Activated B cell treated with CpG ODN at 0.5 μM for 24 hours (primary cell): Measurements from ENCODE around the gene MLPH. TPM values are rescaled to one million over a fixed set of nuclear protein-coding genes. Genes with fewer than 3 reads are reported as not detected.

Source experiments
- ATAC-seq: fragments of 200-7000 bp; cut with Tn5 transposase; one replicate; pipeline ENCODE4 v1.10.0; 2021; ENCODE audit warnings: low read depth, mild to moderate bottlenecking, moderate library complexity
- CTCF ChIA-PET: fragments of 350-600 bp; sonication (Branson Sonifier 250); formaldehyde crosslinking; loops from one replicate; lab custom pipeline; 2021; ENCODE audit warnings: antibody characterized with exemption; lab: Charles Lee
- POLR2A ChIA-PET: fragments of 350-600 bp; sonication (Branson Sonifier 250); formaldehyde crosslinking; loops from one replicate; lab custom pipeline; 2021; ENCODE audit warnings: antibody characterized with exemption; lab: Charles Lee
- DNase-seq: peaks from one replicate; pipeline ENCODE4 v3.0.0; 2022
- H3K27ac Mint-ChIP-seq: one replicate; pipeline ENCODE4 v1.8.0; 2020; ENCODE audit warnings: mixed read lengths
- H3K27me3 Mint-ChIP-seq: one replicate; pipeline ENCODE4 v1.8.0; 2021; ENCODE audit warnings: mixed read lengths
- H3K36me3 Mint-ChIP-seq: one replicate; pipeline ENCODE4 v1.8.0; 2021; ENCODE audit warnings: low read depth, mixed read lengths
- H3K4me1 Mint-ChIP-seq: one replicate; pipeline ENCODE4 v1.8.0; 2021; ENCODE audit warnings: mixed read lengths
- H3K4me3 Mint-ChIP-seq: one replicate; pipeline ENCODE4 v1.8.0; 2020; ENCODE audit warnings: mild to moderate bottlenecking, mixed read lengths
- H3K9me3 Mint-ChIP-seq: one replicate; pipeline ENCODE4 v1.8.0; 2020; ENCODE audit warnings: mixed read lengths
- CTCF ChIP-seq: fragments of 200-600 bp; IDR thresholded peaks from one replicate; pipeline ENCODE4 v1.8.0; 2022; ENCODE audit warnings: antibody characterized with exemption, mild to moderate bottlenecking
- intact Hi-C: fragments of 100-400 bp; cut with micrococcal nuclease; formaldehyde crosslinking; loops from one replicate; pipeline ENCODE4 v1.15.1; 2024
- total RNA-seq: library from RNA; stranded (reverse); gene quantifications from 2 replicates; pipeline ENCODE4 v1.2.3, GENCODE V29; 2022

MLPH gene
- total RNA-seq, 1 donor from 2014 or later, result not detected

- Mint-ChIP-seq H3K9me3 (no peaks in the 10 kb centered on the region), H3K4me1 (no peaks in the 10 kb centered on the region), H3K27ac (no peak overlapping the region), H3K4me3 (no peak overlapping the region), H3K36me3 (no peaks in the 10 kb centered on the region), H3K27me3 (peaks cover 2% of the 10 kb centered on the region)
- ChIA-PET CTCF (interaction anchor here (1.0 to 3.2 kb wide), 2 partner anchors 56 to 158 kb away, joined by 3 to 16 read pairs; no protein-coding TSS in a partner anchor), POLR2A (no interaction called here)
- ATAC-seq (no peak), DNase-seq (no peak)
- intact Hi-C loops, result no loop called here
- no peak for TF ChIP-seq CTCF
Measured at GRCh38 chr2:237515621-237516275, 28.7 kb downstream of the MLPH start.

GRCh38 chr2:237517163-237517562 is 30.1 kb downstream of the MLPH start:
- ChIA-PET CTCF (interaction anchor here (3.2 kb wide), 1 partner anchor 54 kb away, joined by 16 read pairs; no protein-coding TSS in a partner anchor), POLR2A (no interaction called here)
- Mint-ChIP-seq H3K4me1 (no peaks in the 10 kb centered on the region), H3K9me3 (no peaks in the 10 kb centered on the region), H3K4me3 (no peak overlapping the region), H3K27ac (no peak overlapping the region), H3K27me3 (no peaks in the 10 kb centered on the region), H3K36me3 (no peaks in the 10 kb centered on the region)
- intact Hi-C loops, result no loop called here
- DNase-seq (no peak), ATAC-seq (no peak)
- no peak for TF ChIP-seq CTCF

GRCh38 chr2:237517990-237518389 is 30.9 kb downstream of the MLPH start:
- POLR2A ChIA-PET, result no interaction called here
- no peak for DNase-seq
- no peak for TF ChIP-seq CTCF
- no peaks in the 10 kb centered on the region for H3K36me3 Mint-ChIP-seq
- no peaks in the 10 kb centered on the region for H3K4me1 Mint-ChIP-seq
- no peak overlapping the region for H3K4me3 Mint-ChIP-seq
- CTCF ChIA-PET, result no interaction called here
- H3K27ac Mint-ChIP-seq, result no peak overlapping the region
- H3K9me3 Mint-ChIP-seq, result no peaks in the 10 kb centered on the region
- intact Hi-C loops, result no loop called here
- H3K27me3 Mint-ChIP-seq, result no peaks in the 10 kb centered on the region
- no peak for ATAC-seq

- no peak overlapping the region for H3K27ac Mint-ChIP-seq
- ChIA-PET CTCF (interaction anchor here (0.9 kb wide), 1 partner anchor 52 kb away, joined by 3 read pairs; no protein-coding TSS in a partner anchor), POLR2A (no interaction called here)
- intact Hi-C loops, result no loop called here
- DNase-seq (no peak), ATAC-seq (no peak)
- H3K4me1 Mint-ChIP-seq, result no peaks in the 10 kb centered on the region
- no peak overlapping the region for H3K4me3 Mint-ChIP-seq
- H3K27me3 Mint-ChIP-seq, result no peaks in the 10 kb centered on the region
- no peak for TF ChIP-seq CTCF
- no peaks in the 10 kb centered on the region for H3K36me3 Mint-ChIP-seq
- no peaks in the 10 kb centered on the region for H3K9me3 Mint-ChIP-seq
Measured at GRCh38 chr2:237519506-237520245, 32.6 kb downstream of the MLPH start.

- no peak for DNase-seq
- Mint-ChIP-seq H3K4me1 (no peaks in the 10 kb centered on the region), H3K36me3 (no peaks in the 10 kb centered on the region), H3K27ac (no peak overlapping the region), H3K9me3 (no peaks in the 10 kb centered on the region), H3K27me3 (no peaks in the 10 kb centered on the region), H3K4me3 (no peak overlapping the region)
- TF ChIP-seq CTCF, result no peak
- POLR2A ChIA-PET, result no interaction called here
- CTCF ChIA-PET, result no interaction called here
- intact Hi-C loops, result no loop called here
- no peak for ATAC-seq
Measured at GRCh38 chr2:237520290-237520689, 33.2 kb downstream of the MLPH start.
